PC-3 (cell line): ENCODE results near the gene HMGCS2.

ENCODE experiments used
- CTCF ChIP-seq: fragments of 300-600 bp; sonication (generic); conservative IDR thresholded peaks from 2 replicates; pipeline ENCODE4 v1.5.1; 2017; ENCODE audit warnings: antibody characterized with exemption, low read depth, mild to moderate bottlenecking, low read length
- EZH2phosphoT487 ChIP-seq: fragments of 300-600 bp; sonication (generic); IDR thresholded peaks from 2 replicates; pipeline ENCODE4 v1.6.1; 2018; ENCODE audit warnings: mild to moderate bottlenecking, antibody characterized with exemption, low read length, borderline replicate concordance

GRCh38 chr1:119790451-119791198 lies 21.9 kb upstream of the HMGCS2 start:
- TF ChIP-seq CTCF (no peak), EZH2phosphoT487 (no peak)
